MCF 10A (cell line): Measurements from ENCODE around the gene PRSS12. TPM values are rescaled to one million over a fixed set of nuclear protein-coding genes. Genes with fewer than 3 reads are reported as not detected.
A peak's percentile ranks its signal among the peaks of the same experiment; 100 is the strongest.

ENCODE experiments used
- BruUV-seq: library from RNA; stranded (reverse); fragments of 400-500 nt; replicated peaks from 2 replicates; lab custom pipeline; 2021; lab: Mats Ljungman, UMichigan
- CTCF ChIA-PET: fragments of 300-600 bp; sonication (Branson Sonifier 250); formaldehyde crosslinking; extraction: SDS; loops from one replicate; lab custom pipeline; 2021; ENCODE audit warnings: antibody characterized with exemption, inconsistent platforms; lab: Yijun Ruan, JAX
- POLR2A ChIA-PET: fragments of 300-600, 350-650 bp; sonication (Branson Sonifier 250); formaldehyde crosslinking; extraction: SDS; loops from one replicate; lab custom pipeline; 2020; ENCODE audit warnings: antibody characterized with exemption, inconsistent platforms; lab: Yijun Ruan, JAX
- DNase-seq: peaks from one replicate; pipeline ENCODE4 v3.0.0-alpha.2; 2018; ENCODE audit not compliant: unreplicated experiment
- H3K27ac Mint-ChIP-seq: one replicate; pipeline ENCODE4 v1.8.0; 2022; ENCODE audit warnings: mild to moderate bottlenecking, low read depth, mixed read lengths; ENCODE audit not compliant: unreplicated experiment
- H3K27me3 Mint-ChIP-seq: one replicate; pipeline ENCODE4 v1.8.0; 2022; ENCODE audit warnings: mixed read lengths; ENCODE audit not compliant: insufficient read depth, unreplicated experiment
- H3K36me3 Mint-ChIP-seq: one replicate; pipeline ENCODE4 v1.8.0; 2022; ENCODE audit warnings: mild to moderate bottlenecking, moderate library complexity, mixed read lengths; ENCODE audit not compliant: insufficient read depth, unreplicated experiment
- H3K4me1 Mint-ChIP-seq: one replicate; pipeline ENCODE4 v1.8.0; 2022; ENCODE audit warnings: mixed read lengths; ENCODE audit not compliant: insufficient read depth, unreplicated experiment
- H3K4me3 Mint-ChIP-seq: one replicate; pipeline ENCODE4 v1.8.0; 2022; ENCODE audit warnings: mild to moderate bottlenecking, moderate library complexity, mixed read lengths; ENCODE audit not compliant: unreplicated experiment
- H3K9me3 Mint-ChIP-seq: one replicate; pipeline ENCODE4 v1.8.0; 2022; ENCODE audit warnings: mixed read lengths; ENCODE audit not compliant: unreplicated experiment
- CTCF ChIP-seq: fragments of 200-600 bp; IDR thresholded peaks from one replicate; pipeline ENCODE4 v1.8.0; 2022; ENCODE audit warnings: antibody characterized with exemption, mild to moderate bottlenecking; ENCODE audit not compliant: unreplicated experiment
- intact Hi-C: fragments of 100-400 bp; cut with micrococcal nuclease; formaldehyde crosslinking; loops from 2 replicates; pipeline ENCODE4 v1.14.1; 2022
- total RNA-seq: library from RNA; stranded (reverse); gene quantifications from 2 replicates; pipeline ENCODE4 v1.2.3, GENCODE V29; 2022

Gene PRSS12
- total RNA-seq, 1 experiment from 2014 or later: 10.7 TPM

- ChIA-PET CTCF (interaction anchor here (0.6 to 2.4 kb wide), 7 partner anchors 10 to 244 kb away, joined by 3 to 29 read pairs (median 4); partner anchors contain the start of gene PRSS12), POLR2A (interaction anchor here (0.6 to 3.7 kb wide), 8 partner anchors 8 to 242 kb away, joined by 3 to 23 read pairs (median 4); partner anchors contain the start of gene PRSS12)
- Mint-ChIP-seq H3K4me1 (peaks cover 34% of the 10 kb centered on the region), H3K36me3 (peaks cover 53% of the 10 kb centered on the region), H3K27ac (peak overlapping the region; percentile 79), H3K27me3 (no peaks in the 10 kb centered on the region), H3K9me3 (no peaks in the 10 kb centered on the region), H3K4me3 (peak overlapping the region; percentile 81)
- DNase-seq: peak; percentile 83
- BruUV-seq: no TSS peak
- peak; percentile 51 for TF ChIP-seq CTCF
- intact Hi-C loops: loop anchor here (1.0 to 10.0 kb wide), 4 partner anchors 73 to 404 kb away; partner anchors contain the start of genes METTL14 and PRSS12
Observed at GRCh38 chr4:118280501-118281218, 72.1 kb downstream of the PRSS12 start.

GRCh38 chr4:118279920-118280432 is 72.8 kb downstream of the PRSS12 start:
- peaks cover 34% of the 10 kb centered on the region for H3K4me1 Mint-ChIP-seq
- no peak for TF ChIP-seq CTCF

GRCh38 chr4:118279328-118279727 is 73.5 kb downstream of the PRSS12 start:
- Mint-ChIP-seq H3K4me1 (peaks cover 29% of the 10 kb centered on the region), H3K4me3 (peak overlapping the region; percentile 81), H3K36me3 (peaks cover 53% of the 10 kb centered on the region), H3K27ac (peak overlapping the region; percentile 99), H3K9me3 (no peaks in the 10 kb centered on the region), H3K27me3 (no peaks in the 10 kb centered on the region)
- DNase-seq: no peak
- no TSS peak for BruUV-seq
- no peak for TF ChIP-seq CTCF
- intact Hi-C loops: no loop called here
- ChIA-PET CTCF (interaction anchor here (0.7 to 1.0 kb wide), 3 partner anchors 8 to 200 kb away, joined by 3 to 7 read pairs (median 4); partner anchors contain the start of gene PRSS12), POLR2A (interaction anchor here (0.7 to 2.2 kb wide), 6 partner anchors 49 to 137 kb away, joined by 3 to 21 read pairs (median 4); partner anchors contain the start of gene PRSS12)

More at GRCh38 chr4:118279920-118280432, 72.8 kb downstream of the PRSS12 start:
- H3K4me3 Mint-ChIP-seq: peak overlapping the region; percentile 81
- peak overlapping the region; percentile 99 for H3K27ac Mint-ChIP-seq
- no TSS peak for BruUV-seq
- intact Hi-C loops: loop anchor here (2.0 to 10.0 kb wide), 3 partner anchors 137 to 405 kb away; partner anchors contain the start of gene METTL14
- no peaks in the 10 kb centered on the region for H3K9me3 Mint-ChIP-seq
- peaks cover 53% of the 10 kb centered on the region for H3K36me3 Mint-ChIP-seq
- DNase-seq: no peak
- no peaks in the 10 kb centered on the region for H3K27me3 Mint-ChIP-seq
- ChIA-PET CTCF (interaction anchor here (0.9 to 2.4 kb wide), 3 partner anchors 9 to 73 kb away, joined by 4 to 29 read pairs (median 4); partner anchors contain the start of gene PRSS12), POLR2A (interaction anchor here (0.9 to 3.7 kb wide), 5 partner anchors 9 to 136 kb away, joined by 4 to 23 read pairs (median 6); partner anchors contain the start of gene PRSS12)
